Measurements from ENCODE around the gene TRIM14. TPM values are rescaled to one million over a fixed set of nuclear protein-coding genes. Genes with fewer than 3 reads are reported as not detected.
"Not testable (repeated sequence)": the region's sequence is repeated elsewhere in the genome, so short reads cannot be mapped to it uniquely, and the experiment has no call there.

TRIM14 gene
- total RNA-seq, 1 donor from 2014 or later: 0.82 TPM

DNA sequence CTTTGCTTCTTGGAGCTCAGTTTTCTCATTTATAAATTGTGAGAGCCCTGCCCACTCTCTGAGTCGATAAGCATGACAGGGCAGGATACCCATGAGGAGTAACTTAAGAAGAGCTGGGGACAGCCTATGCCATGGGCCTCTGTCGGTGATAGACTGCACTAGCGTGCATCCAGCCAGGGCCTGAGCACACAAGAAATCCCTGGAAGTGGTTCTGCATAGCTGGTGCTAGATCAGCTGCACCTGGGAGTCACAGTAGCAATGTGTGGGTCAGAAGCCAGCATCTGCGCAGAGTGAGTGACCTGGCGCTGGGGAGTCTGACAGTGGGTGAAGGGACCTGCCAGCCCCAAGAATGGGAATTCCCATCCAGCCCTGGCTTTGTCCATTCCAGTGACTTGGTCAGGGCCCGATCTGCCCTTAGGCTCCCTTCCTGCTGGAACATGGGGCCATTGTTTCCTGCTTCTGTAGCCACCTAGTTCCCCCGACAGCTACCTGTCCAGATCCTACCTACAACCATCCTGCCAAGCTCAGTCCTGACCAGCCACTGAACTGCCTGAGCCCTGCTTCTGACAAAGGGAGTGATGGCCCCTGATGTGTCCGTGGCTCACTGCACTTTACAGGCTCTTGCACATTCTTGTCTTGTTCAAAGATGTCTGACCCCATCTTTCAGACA is 98.4 kb downstream of the TRIM14 start:
- DNase-seq (ENCODE audit: low spot score in 2 of 2) (no peak), FAIRE-seq (no peak)

DNA sequence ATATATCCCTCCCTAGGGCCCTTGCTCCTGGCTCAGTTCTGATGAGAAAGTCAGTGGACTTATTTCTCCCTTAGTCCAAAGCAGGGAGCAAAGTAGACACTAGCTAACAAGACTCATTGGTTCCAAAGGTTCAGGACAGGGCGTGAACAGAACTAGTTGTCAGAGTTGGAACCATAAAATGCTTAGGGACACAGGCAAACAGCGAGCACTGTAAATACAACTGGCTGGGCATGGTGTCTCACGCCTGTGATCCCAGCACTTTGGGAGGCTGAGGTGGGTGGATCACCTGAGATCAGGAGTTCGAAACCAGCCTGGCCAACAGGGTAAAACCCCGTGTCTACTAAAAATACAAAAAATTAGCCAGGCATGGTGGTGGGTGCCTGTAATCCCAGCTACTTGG is 99.2 kb downstream of the TRIM14 start:
- not testable (repeated sequence) for DNase-seq (ENCODE audit: low spot score in 2 of 2); FAIRE-seq

Small RNA genes within 50 kb of the gene (small RNA-seq; reads per million reads assigned to genes)
- gene RF00017: not detected
- not detected for gene RNU6-918P

Other genes with a start within 250 kb of the TRIM14 start
- gene TRMO, start 196.7 kb downstream of the TRIM14 start, total RNA-seq: 18.3 TPM
- 3.7 TPM for gene HEMGN, start 181.1 kb downstream of the TRIM14 start, total RNA-seq
- 6.1 TPM for gene ANP32B, start 135.9 kb downstream of the TRIM14 start, total RNA-seq
- 22.8 TPM for gene NANS, start 62.5 kb downstream of the TRIM14 start, total RNA-seq
- 4.5 TPM for gene CORO2A, start 73.4 kb upstream of the TRIM14 start, total RNA-seq
- 1.2 TPM for gene TBC1D2, start 136.4 kb upstream of the TRIM14 start, total RNA-seq

All from frontal cortex (tissue), 4 donors.